HepG2 (cell line): ENCODE measurements around the gene EIF4A3. TPM values are rescaled to one million over a fixed set of nuclear protein-coding genes. Genes with fewer than 3 reads are reported as not detected.

Experiments
- ATAC-seq: fragments of 200-7000 bp; cut with Tn5 transposase; 3 replicates; pipeline ENCODE4 v1.9.1; 2020; ENCODE audit warnings: mild to moderate bottlenecking, moderate library complexity
- BruUV-seq: library from RNA; stranded (reverse); fragments of 400-500 nt; replicated peaks from 2 replicates; lab custom pipeline; 2021; lab: Mats Ljungman, UMichigan
- CTCF ChIA-PET: fragments of 300-600 bp; formaldehyde crosslinking; extraction: SDS; loops from one replicate; lab custom pipeline; 2021; ENCODE audit warnings: low total read pairs, inconsistent platforms, low intra/inter-chr PET ratio; lab: Yijun Ruan, JAX
- POLR2A ChIA-PET: fragments of 350-600 bp; sonication (Branson Sonifier 250); formaldehyde crosslinking; loops from one replicate; lab custom pipeline; 2020; ENCODE audit warnings: antibody characterized with exemption, inconsistent platforms; lab: Yijun Ruan, JAX
- DNase-seq: peaks from one replicate; pipeline ENCODE4 v3.0.0-alpha.2; 2015; ENCODE audit warnings: low spot score
- FAIRE-seq: peaks from 3 replicates; lab custom pipeline; 2011; peaks lifted over from hg19 to GRCh38; lab: Jason Lieb, UNC
- H2AFZ ChIP-seq: one replicate; pipeline ENCODE4 v1.6.1; 2011; ENCODE audit warnings: low read length, inconsistent platforms
- H3K27ac ChIP-seq: fragments of 300-600 bp; 3 replicates; pipeline ENCODE4 v1.8.0; 2011; ENCODE audit warnings: mixed run types, mild to moderate bottlenecking, mixed read lengths, low read length, inconsistent platforms; ENCODE audit not compliant: insufficient read depth; ENCODE audit errors: extremely low read length
- H3K27me3 ChIP-seq, 2 experiments: fragments of 200-600 bp in 1 of 2; 2 replicates in 1 of 2; 3 replicates in 1 of 2; pipeline versions ENCODE4 v1.6.0 to v1.8.0; 2011; ENCODE audit warnings: low read length in 2 of 2, mild to moderate bottlenecking in 2 of 2, moderate library complexity in 2 of 2, inconsistent platforms in 1 of 2; ENCODE audit not compliant: insufficient read depth in 2 of 2, control insufficient read depth in 1 of 2
- H3K36me3 ChIP-seq, 2 experiments: fragments of 200-600 bp in 1 of 2; replicated peaks in 1 of 2; 2 replicates in 1 of 2; 3 replicates in 1 of 2; pipeline versions ENCODE4 v1.5.1 to v1.8.0; 2011; ENCODE audit warnings: low read length in 2 of 2, inconsistent platforms in 1 of 2; ENCODE audit not compliant: insufficient read depth in 2 of 2, control insufficient read depth in 1 of 2
- H3K4me1 ChIP-seq: 2 replicates; pipeline ENCODE4 v1.5.1; 2012; ENCODE audit warnings: low read length, inconsistent platforms; ENCODE audit not compliant: insufficient read depth
- H3K4me2 ChIP-seq: 2 replicates; pipeline ENCODE4 v1.6.0; 2011; ENCODE audit warnings: low read depth, low read length, inconsistent platforms
- H3K4me3 ChIP-seq, 3 experiments: fragments of 200-600 bp in 1 of 3; sonication (generic), shearing (Covaris generic) in 1 of 3; replicated peaks in 1 of 3; 2 replicates each; pipeline ENCODE4 v1.5.1; 2011 to 2016; ENCODE audit warnings: low read length in 3 of 3, inconsistent platforms in 2 of 3, low read depth in 2 of 3, mild to moderate bottlenecking in 2 of 3, control low read depth in 1 of 3, mixed read lengths in 1 of 3; ENCODE audit not compliant: insufficient read depth in 1 of 3
- H3K79me2 ChIP-seq: one replicate; pipeline ENCODE4 v1.6.1; 2011; ENCODE audit warnings: low read length, inconsistent platforms; ENCODE audit not compliant: insufficient read depth
- H3K9ac ChIP-seq: 2 replicates; pipeline ENCODE4 v1.6.0; 2011; ENCODE audit warnings: mild to moderate bottlenecking, low read depth, low read length, inconsistent platforms; ENCODE audit not compliant: insufficient read depth
- H3K9me3 ChIP-seq: 2 replicates; pipeline ENCODE4 v1.5.1; 2012; ENCODE audit warnings: mild to moderate bottlenecking, low read length
- H4K20me1 ChIP-seq: 2 replicates; pipeline ENCODE4 v1.6.0; 2011; ENCODE audit warnings: inconsistent platforms, mild to moderate bottlenecking, low read length, moderate library complexity; ENCODE audit not compliant: insufficient read depth
- CBFB ChIP-seq: sonication (generic); formaldehyde crosslinking; IDR thresholded peaks from 2 replicates; pipeline ENCODE4 v1.4.0; 2020; ENCODE audit warnings: missing genetic modification reagents
- HES4 ChIP-seq: sonication (generic); formaldehyde crosslinking; IDR thresholded peaks from 2 replicates; pipeline ENCODE4 v1.9.0; 2021; ENCODE audit warnings: mild to moderate bottlenecking, missing genetic modification reagents, borderline replicate concordance
- NR2F6 ChIP-seq, 2 experiments: IDR thresholded peaks; 2 replicates each; pipeline ENCODE4 v1.6.1; 2016; ENCODE audit warnings: antibody characterized with exemption in 1 of 2, mild to moderate bottlenecking in 1 of 2
- POLR2AphosphoS2 ChIP-seq: IDR thresholded peaks from 2 replicates; pipeline ENCODE4 v1.6.1; 2011; ENCODE audit warnings: low read depth, low read length, improper control_type of control experiment
- ZNF446 ChIP-seq: sonication (generic); formaldehyde crosslinking; IDR thresholded peaks from 2 replicates; pipeline ENCODE4 v1.5.0; 2020; ENCODE audit warnings: mild to moderate bottlenecking, missing genetic modification reagents
- WGBS: methylation state at CpG from one replicate; pipeline ENCODE4 v1.1.6; 2017; ENCODE audit warnings: low lambda C conversion rate; 5-methylcytosine and 5-hydroxymethylcytosine counted together
- in situ Hi-C: cut with HindIII; loops from 2 replicates; pipeline ENCODE4 v1.10.0; 2017; ENCODE audit warnings: low pct_unique_long_range_greater_than_20kb; ENCODE audit not compliant: extremely low pct_ligation_motif_present
- intact Hi-C: fragments of 100-400 bp; cut with micrococcal nuclease; formaldehyde crosslinking; loops from one replicate; pipeline ENCODE4 v1.10.0; 2022; ENCODE audit not compliant: unreplicated experiment
- polyA plus RNA-seq, 8 experiments: library from polyadenylated mRNA; depleted of rRNA in 3 of 8; stranded (reverse) in 7 of 8; unstranded in 1 of 8; fragments of >200 nt; fragmentation: Illumina TruSeq in 4 of 8; extraction: Trizol in 4 of 8; gene quantifications; 2 replicates each; pipeline versions ENCODE4 v1.2.1 to v1.2.3, GENCODE V29; 2011 to 2016; ENCODE audit warnings: low read depth in 4 of 8, missing spikeins in 1 of 8, mixed read lengths in 1 of 8; ENCODE audit not compliant: insufficient read depth in 1 of 8
- total RNA-seq, 5 experiments: library from RNA; depleted of rRNA; stranded (reverse); fragments of >200 nt; fragmentation: Illumina TruSeq; extraction: Trizol; gene quantifications; 2 replicates each; pipeline ENCODE4 v1.2.3, GENCODE V29; 2016; ENCODE audit warnings: low read depth in 1 of 5
- TF ChIP-seq, protein P1 (sequence below): sonication (generic); formaldehyde crosslinking; IDR thresholded peaks from 2 replicates; pipeline ENCODE4 v1.5.0; 2020; ENCODE audit warnings: mild to moderate bottlenecking, missing genetic modification reagents, moderate library complexity
- TF ChIP-seq, protein P2 (sequence below): sonication (generic); formaldehyde crosslinking; IDR thresholded peaks from 2 replicates; pipeline ENCODE4 v1.5.1; 2020; ENCODE audit warnings: mild to moderate bottlenecking, missing genetic modification reagents
- TF ChIP-seq, protein P3 (sequence below), 2 experiments: fragments of 450-650 bp in 1 of 2; sonication (generic) in 1 of 2; formaldehyde crosslinking in 1 of 2; IDR thresholded peaks; 2 replicates each; pipeline versions ENCODE4 v1.6.1 to v1.8.0; 2016 to 2022; ENCODE audit warnings: antibody characterized with exemption in 1 of 2, mild to moderate bottlenecking in 1 of 2, missing genetic modification reagents in 1 of 2

EIF4A3 gene
- total and polyA plus RNA-seq, 2 of the 13 experiments (the other 11 are each of a cell fraction or from before 2014, with no cell fraction given): 145 to 187 TPM

DNA sequence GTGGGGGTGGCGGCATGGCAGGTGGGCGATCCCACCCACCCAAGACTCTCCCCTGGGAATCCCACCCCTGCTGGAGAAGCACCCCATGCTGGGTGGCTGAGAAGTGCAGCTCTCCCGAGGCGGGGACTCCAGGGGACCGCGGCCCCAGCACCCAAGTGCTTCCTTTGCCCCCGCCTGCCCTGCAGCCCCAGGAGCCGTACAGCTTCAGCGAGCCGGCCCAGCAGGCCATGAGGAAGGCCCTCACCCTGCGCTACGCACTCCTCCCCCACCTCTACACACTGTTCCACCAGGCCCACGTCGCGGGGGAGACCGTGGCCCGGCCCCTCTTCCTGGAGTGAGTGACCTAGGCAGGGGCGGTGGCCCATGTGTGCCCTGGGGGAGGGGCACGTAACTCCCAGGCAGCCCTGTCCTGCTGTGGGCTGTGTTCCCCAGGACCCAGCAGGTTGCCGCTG, 33.9 kb downstream of the EIF4A3 start (continued):
- TF ChIP-seq, protein P1, sequence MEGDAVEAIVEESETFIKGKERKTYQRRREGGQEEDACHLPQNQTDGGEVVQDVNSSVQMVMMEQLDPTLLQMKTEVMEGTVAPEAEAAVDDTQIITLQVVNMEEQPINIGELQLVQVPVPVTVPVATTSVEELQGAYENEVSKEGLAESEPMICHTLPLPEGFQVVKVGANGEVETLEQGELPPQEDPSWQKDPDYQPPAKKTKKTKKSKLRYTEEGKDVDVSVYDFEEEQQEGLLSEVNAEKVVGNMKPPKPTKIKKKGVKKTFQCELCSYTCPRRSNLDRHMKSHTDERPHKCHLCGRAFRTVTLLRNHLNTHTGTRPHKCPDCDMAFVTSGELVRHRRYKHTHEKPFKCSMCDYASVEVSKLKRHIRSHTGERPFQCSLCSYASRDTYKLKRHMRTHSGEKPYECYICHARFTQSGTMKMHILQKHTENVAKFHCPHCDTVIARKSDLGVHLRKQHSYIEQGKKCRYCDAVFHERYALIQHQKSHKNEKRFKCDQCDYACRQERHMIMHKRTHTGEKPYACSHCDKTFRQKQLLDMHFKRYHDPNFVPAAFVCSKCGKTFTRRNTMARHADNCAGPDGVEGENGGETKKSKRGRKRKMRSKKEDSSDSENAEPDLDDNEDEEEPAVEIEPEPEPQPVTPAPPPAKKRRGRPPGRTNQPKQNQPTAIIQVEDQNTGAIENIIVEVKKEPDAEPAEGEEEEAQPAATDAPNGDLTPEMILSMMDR (CRISPR knock-in tag): no peak
- TF ChIP-seq CBFB (CRISPR knock-in tag) (no peak), NR2F6 (IDR thresholded peaks at IDR 0.05) (no peak), NR2F6 (CRISPR knock-in tag; IDR thresholded peaks at IDR 0.05) (no peak), HES4 (CRISPR knock-in tag) (no peak), ZNF446 (CRISPR knock-in tag) (no peak)
- TF ChIP-seq, protein P2, sequence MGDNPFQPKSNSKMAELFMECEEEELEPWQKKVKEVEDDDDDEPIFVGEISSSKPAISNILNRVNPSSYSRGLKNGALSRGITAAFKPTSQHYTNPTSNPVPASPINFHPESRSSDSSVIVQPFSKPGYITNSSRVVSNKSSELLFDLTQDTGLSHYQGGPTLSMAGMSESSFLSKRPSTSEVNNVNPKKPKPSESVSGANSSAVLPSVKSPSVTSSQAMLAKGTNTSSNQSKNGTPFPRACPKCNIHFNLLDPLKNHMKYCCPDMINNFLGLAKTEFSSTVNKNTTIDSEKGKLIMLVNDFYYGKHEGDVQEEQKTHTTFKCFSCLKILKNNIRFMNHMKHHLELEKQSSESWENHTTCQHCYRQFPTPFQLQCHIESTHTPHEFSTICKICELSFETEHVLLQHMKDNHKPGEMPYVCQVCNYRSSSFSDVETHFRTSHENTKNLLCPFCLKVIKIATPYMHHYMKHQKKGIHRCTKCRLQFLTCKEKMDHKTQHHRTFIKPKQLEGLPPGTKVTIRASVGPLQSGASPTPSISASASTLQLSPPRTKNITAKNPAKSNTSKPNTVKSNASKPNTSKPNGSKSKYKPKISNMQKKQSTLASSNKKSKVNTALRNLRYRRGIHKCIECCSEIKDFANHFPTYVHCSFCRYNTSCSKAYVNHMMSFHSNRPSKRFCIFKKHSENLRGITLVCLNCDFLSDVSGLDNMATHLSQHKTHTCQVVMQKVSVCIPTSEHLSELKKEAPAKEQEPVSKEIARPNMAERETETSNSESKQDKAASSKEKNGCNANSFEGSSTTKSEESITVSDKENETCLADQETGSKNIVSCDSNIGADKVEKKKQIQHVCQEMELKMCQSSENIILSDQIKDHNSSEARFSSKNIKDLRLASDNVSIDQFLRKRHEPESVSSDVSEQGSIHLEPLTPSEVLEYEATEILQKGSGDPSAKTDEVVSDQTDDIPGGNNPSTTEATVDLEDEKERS (CRISPR knock-in tag): no peak

DNA sequence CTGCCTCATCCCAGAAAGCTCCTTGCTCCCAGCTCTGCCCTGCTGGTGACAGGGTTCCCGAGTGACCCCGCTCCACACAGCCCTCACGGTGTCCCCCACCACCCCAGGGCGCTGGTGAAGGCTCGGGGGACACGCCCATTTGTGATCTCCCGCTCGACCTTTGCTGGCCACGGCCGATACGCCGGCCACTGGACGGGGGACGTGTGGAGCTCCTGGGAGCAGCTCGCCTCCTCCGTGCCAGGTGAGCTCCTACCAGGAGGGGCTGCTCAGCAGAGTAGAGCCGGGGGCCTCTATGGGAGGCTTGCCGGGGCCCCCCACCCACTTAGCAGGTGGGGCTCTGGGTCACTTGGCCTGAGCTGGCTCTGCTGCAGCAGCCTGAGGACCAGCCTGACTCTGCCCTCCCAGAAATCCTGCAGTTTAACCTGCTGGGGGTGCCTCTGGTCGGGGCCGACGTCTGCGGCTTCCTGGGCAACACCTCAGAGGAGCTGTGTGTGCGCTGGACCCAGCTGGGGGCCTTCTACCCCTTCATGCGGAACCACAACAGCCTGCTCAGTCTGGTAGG, 34.4 kb downstream of the EIF4A3 start:
- ChIA-PET POLR2A (interaction anchor here (0.8 kb wide), 1 partner anchor 10 kb away, joined by 3 read pairs; no protein-coding TSS in a partner anchor), CTCF (no interaction called here)
- H3K4me3 ChIP-seq: no peak overlapping the region
- ATAC-seq: no peak
- H3K27me3 ChIP-seq: no peaks in the 10 kb centered on the region
- H2AFZ ChIP-seq: no peak overlapping the region
- H3K4me1 ChIP-seq: no peaks in the 10 kb centered on the region
- intact Hi-C loops: no loop called here
- no peak overlapping the region for H3K27ac ChIP-seq
- H3K4me2 ChIP-seq: no peak overlapping the region
- in situ Hi-C loops: no loop called here
- WGBS: 94% methylated on average over 23 of the region's 24 CpGs
- no peaks in the 10 kb centered on the region; a peak in 1 of 5 replicates for H3K36me3 ChIP-seq
- FAIRE-seq: no peak
- no peaks in the 10 kb centered on the region for H4K20me1 ChIP-seq
- no peaks in the 10 kb centered on the region for H3K79me2 ChIP-seq
- no peak for DNase-seq
- no TSS peak for BruUV-seq
- H3K9ac ChIP-seq: no peak overlapping the region
- no peaks in the 10 kb centered on the region for H3K9me3 ChIP-seq
- TF ChIP-seq, protein P3, sequence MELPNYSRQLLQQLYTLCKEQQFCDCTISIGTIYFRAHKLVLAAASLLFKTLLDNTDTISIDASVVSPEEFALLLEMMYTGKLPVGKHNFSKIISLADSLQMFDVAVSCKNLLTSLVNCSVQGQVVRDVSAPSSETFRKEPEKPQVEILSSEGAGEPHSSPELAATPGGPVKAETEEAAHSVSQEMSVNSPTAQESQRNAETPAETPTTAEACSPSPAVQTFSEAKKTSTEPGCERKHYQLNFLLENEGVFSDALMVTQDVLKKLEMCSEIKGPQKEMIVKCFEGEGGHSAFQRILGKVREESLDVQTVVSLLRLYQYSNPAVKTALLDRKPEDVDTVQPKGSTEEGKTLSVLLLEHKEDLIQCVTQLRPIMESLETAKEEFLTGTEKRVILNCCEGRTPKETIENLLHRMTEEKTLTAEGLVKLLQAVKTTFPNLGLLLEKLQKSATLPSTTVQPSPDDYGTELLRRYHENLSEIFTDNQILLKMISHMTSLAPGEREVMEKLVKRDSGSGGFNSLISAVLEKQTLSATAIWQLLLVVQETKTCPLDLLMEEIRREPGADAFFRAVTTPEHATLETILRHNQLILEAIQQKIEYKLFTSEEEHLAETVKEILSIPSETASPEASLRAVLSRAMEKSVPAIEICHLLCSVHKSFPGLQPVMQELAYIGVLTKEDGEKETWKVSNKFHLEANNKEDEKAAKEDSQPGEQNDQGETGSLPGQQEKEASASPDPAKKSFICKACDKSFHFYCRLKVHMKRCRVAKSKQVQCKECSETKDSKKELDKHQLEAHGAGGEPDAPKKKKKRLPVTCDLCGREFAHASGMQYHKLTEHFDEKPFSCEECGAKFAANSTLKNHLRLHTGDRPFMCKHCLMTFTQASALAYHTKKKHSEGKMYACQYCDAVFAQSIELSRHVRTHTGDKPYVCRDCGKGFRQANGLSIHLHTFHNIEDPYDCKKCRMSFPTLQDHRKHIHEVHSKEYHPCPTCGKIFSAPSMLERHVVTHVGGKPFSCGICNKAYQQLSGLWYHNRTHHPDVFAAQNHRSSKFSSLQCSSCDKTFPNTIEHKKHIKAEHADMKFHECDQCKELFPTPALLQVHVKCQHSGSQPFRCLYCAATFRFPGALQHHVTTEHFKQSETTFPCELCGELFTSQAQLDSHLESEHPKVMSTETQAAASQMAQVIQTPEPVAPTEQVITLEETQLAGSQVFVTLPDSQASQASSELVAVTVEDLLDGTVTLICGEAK (IDR thresholded peaks at IDR 0.05): no peak
- TF ChIP-seq, protein P3 (CRISPR knock-in tag; IDR thresholded peaks at IDR 0.05): no peak
- TF ChIP-seq POLR2AphosphoS2: no peak
